CD14-positive monocyte (primary cell): ENCODE results near the gene MRTFB. TPM values are rescaled to one million over a fixed set of nuclear protein-coding genes. Genes with fewer than 3 reads are reported as not detected.

ENCODE experiments used
- DNase-seq, 3 donors: peaks; one replicate each; pipeline ENCODE4 v3.0.0-alpha.2; 2011 to 2022
- H2AFZ ChIP-seq: 2 replicates; pipeline ENCODE4 v1.6.0; 2012; ENCODE audit warnings: mild to moderate bottlenecking, low read depth, low read length, inconsistent platforms; ENCODE audit not compliant: insufficient read depth, poor library complexity, severe bottlenecking
- H3K27ac ChIP-seq, 2 donors: 1 replicate in 1 of 2; 2 replicates in 1 of 2; pipeline ENCODE4 v1.5.1; 2012 to 2013; ENCODE audit warnings: low read length in 2 of 2, control low read depth in 1 of 2, inconsistent platforms in 1 of 2, low read depth in 1 of 2, mild to moderate bottlenecking in 1 of 2
- H3K27me3 ChIP-seq, 2 donors: one replicate each; pipeline versions ENCODE4 v1.6.0 to v1.6.1; 2011 to 2013; ENCODE audit warnings: low read length in 2 of 2; ENCODE audit not compliant: control insufficient read depth in 2 of 2, insufficient read depth in 2 of 2
- H3K36me3 ChIP-seq, 2 donors: replicated peaks in 1 of 2; 1 replicate in 1 of 2; 2 replicates in 1 of 2; pipeline versions ENCODE4 v1.5.1 to v1.6.1; 2012 to 2013; ENCODE audit warnings: low read length in 2 of 2, control low read depth in 1 of 2, inconsistent platforms in 1 of 2, mild to moderate bottlenecking in 1 of 2; ENCODE audit not compliant: insufficient read depth in 2 of 2, control insufficient read depth in 1 of 2
- H3K4me1 ChIP-seq, 2 donors: 1 replicate in 1 of 2; 2 replicates in 1 of 2; pipeline versions ENCODE4 v1.5.1 to v1.6.1; 2012 to 2013; ENCODE audit warnings: low read length in 2 of 2, control low read depth in 1 of 2, inconsistent platforms in 1 of 2, mild to moderate bottlenecking in 1 of 2, moderate library complexity in 1 of 2; ENCODE audit not compliant: insufficient read depth in 2 of 2, control insufficient read depth in 1 of 2
- H3K4me2 ChIP-seq: replicated peaks from 2 replicates; pipeline ENCODE3; 2012; ENCODE audit warnings: low read length, moderate library complexity, mild to moderate bottlenecking; ENCODE audit not compliant: poor library complexity, severe bottlenecking; ENCODE audit errors: extremely low read depth
- H3K4me3 ChIP-seq, 3 experiments: fragments of 200-600 bp in 1 of 3; sonication (generic) in 1 of 3; replicated peaks in 1 of 3; 1 replicate in 2 of 3; 2 replicates in 1 of 3; pipeline ENCODE4 v1.5.1; 2011 to 2013; ENCODE audit warnings: low read length in 3 of 3, mild to moderate bottlenecking in 3 of 3, control low read depth in 2 of 3, low read depth in 2 of 3, inconsistent platforms in 1 of 3, moderate library complexity in 1 of 3
- H3K79me2 ChIP-seq: 2 replicates; pipeline ENCODE4 v1.6.0; 2012; ENCODE audit warnings: mild to moderate bottlenecking, control low read depth, inconsistent platforms, low read length, moderate library complexity; ENCODE audit not compliant: insufficient read depth
- H3K9ac ChIP-seq: 2 replicates; pipeline ENCODE4 v1.6.0; 2017; ENCODE audit warnings: low read length, mild to moderate bottlenecking; ENCODE audit not compliant: insufficient read depth, poor library complexity, severe bottlenecking
- H3K9me3 ChIP-seq, 2 donors: replicated peaks in 1 of 2; 1 replicate in 1 of 2; 2 replicates in 1 of 2; pipeline versions ENCODE4 v1.5.1 to v1.6.1; 2012 to 2013; ENCODE audit warnings: low read length in 2 of 2, control low read depth in 1 of 2; ENCODE audit not compliant: control insufficient read depth in 1 of 2, insufficient read depth in 1 of 2
- H4K20me1 ChIP-seq: 2 replicates; pipeline ENCODE4 v1.6.0; 2012; ENCODE audit warnings: mild to moderate bottlenecking, low read length, control low read depth, moderate library complexity; ENCODE audit not compliant: insufficient read depth
- H3K27ac Mint-ChIP-seq, 7 donors: one replicate each; pipeline ENCODE4 v1.8.0; 2020; ENCODE audit warnings: mild to moderate bottlenecking in 7 of 7, mixed read lengths in 7 of 7, moderate library complexity in 6 of 7, inconsistent platforms in 2 of 7
- H3K27me3 Mint-ChIP-seq, 3 donors: one replicate each; pipeline ENCODE4 v1.8.0; 2021 to 2022; ENCODE audit warnings: low read depth in 3 of 3, mild to moderate bottlenecking in 3 of 3, mixed read lengths in 3 of 3, moderate library complexity in 3 of 3, inconsistent platforms in 1 of 3
- H3K36me3 Mint-ChIP-seq, 2 donors: one replicate each; pipeline ENCODE4 v1.8.0; 2020; ENCODE audit warnings: mixed read lengths in 2 of 2, inconsistent platforms in 1 of 2, mild to moderate bottlenecking in 1 of 2
- H3K4me1 Mint-ChIP-seq: one replicate; pipeline ENCODE4 v1.8.0; 2020; ENCODE audit warnings: mild to moderate bottlenecking, mixed read lengths
- H3K4me3 Mint-ChIP-seq, 2 donors: one replicate each; pipeline ENCODE4 v1.8.0; 2020; ENCODE audit warnings: mild to moderate bottlenecking in 2 of 2, mixed read lengths in 2 of 2, moderate library complexity in 1 of 2
- H3K9me3 Mint-ChIP-seq, 7 donors: one replicate each; pipeline ENCODE4 v1.8.0; 2020 to 2022; ENCODE audit warnings: mixed read lengths in 7 of 7, mild to moderate bottlenecking in 6 of 7, moderate library complexity in 6 of 7, inconsistent platforms in 2 of 7
- CTCF ChIP-seq: fragments of 200-600 bp; IDR thresholded peaks from one replicate; pipeline ENCODE4 v1.8.0; 2022; ENCODE audit warnings: antibody characterized with exemption, mild to moderate bottlenecking
- WGBS: methylation state at CpG from one replicate; pipeline ENCODE4 v1.1.5; 2013; ENCODE audit warnings: missing lambda C conversion rate; ENCODE audit not compliant: insufficient coverage; 5-methylcytosine and 5-hydroxymethylcytosine counted together
- intact Hi-C, 2 donors: fragments of 100-400 bp; cut with micrococcal nuclease; formaldehyde crosslinking; loops; one replicate each; pipeline versions ENCODE4 v1.15.0 to v1.15.1; 2023
- polyA plus RNA-seq, 3 donors: library from polyadenylated mRNA; depleted of rRNA in 1 of 3; unstranded in 2 of 3; stranded (reverse) in 1 of 3; fragments of 300-500 nt in 2 of 3; fragments of >200 nt in 1 of 3; fragmentation: Illumina TruSeq in 2 of 3; gene quantifications; 1 replicate in 2 of 3; 2 replicates in 1 of 3; pipeline ENCODE4 v1.2.3, GENCODE V29; 2012 to 2021

MRTFB gene
- polyA plus RNA-seq, 3 donors, result 0.69 to 1.4 (median 0.87) TPM

DNA sequence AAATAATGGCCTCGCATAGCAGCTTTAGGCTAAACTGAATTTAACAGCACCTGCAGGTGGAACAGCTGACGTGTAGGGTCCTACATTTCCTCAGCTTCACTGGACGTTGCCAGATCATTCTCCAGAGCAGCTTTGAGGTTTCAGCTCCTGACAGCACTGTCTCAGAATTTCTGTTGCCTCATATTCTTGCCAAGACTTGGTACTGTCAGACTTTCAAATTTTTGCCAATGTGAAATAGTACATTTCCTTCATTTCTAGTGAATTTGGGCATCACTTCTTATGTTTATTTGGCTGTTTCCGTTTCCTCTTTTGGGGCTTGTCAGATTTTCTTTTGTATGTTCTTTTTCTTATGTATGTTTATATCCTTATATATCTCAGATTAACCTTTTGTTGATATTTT, 48.7 kb downstream of the MRTFB start:
- H3K9me3 Mint-ChIP-seq, result peaks cover 0 to 4% (median 0%) of the 10 kb centered on the region in 7 donors
- Histone ChIP-seq H3K9me3 (no peaks in the 10 kb centered on the region), H3K36me3 (no peaks in the 10 kb centered on the region), H3K79me2 (no peaks in the 10 kb centered on the region), H3K4me2 (no peak overlapping the region), H4K20me1 (no peaks in the 10 kb centered on the region), H2AFZ (no peak overlapping the region), H3K4me3 (no peak overlapping the region), H3K4me1 (no peaks in the 10 kb centered on the region), H3K27ac (no peak overlapping the region), H3K9ac (no peak overlapping the region), H3K27me3 (no peaks in the 10 kb centered on the region)
- H3K27me3 Mint-ChIP-seq, result no peaks in the 10 kb centered on the region
- TF ChIP-seq CTCF, result no peak
- intact Hi-C loops, result no loop called here
- H3K4me3 Mint-ChIP-seq, result no peak overlapping the region
- no peak overlapping the region for H3K27ac Mint-ChIP-seq
- H3K4me1 Mint-ChIP-seq, result peaks cover 10% of the 10 kb centered on the region
- 92% methylated on average over 3 of the region's 4 CpGs for WGBS
- no peak for DNase-seq
- H3K36me3 Mint-ChIP-seq, result peaks cover 0 to 2% of the 10 kb centered on the region in 2 donors

GRCh38 chr16:14120335-14120734, 49.2 kb downstream of the MRTFB start:
- Histone ChIP-seq H3K27ac (no peak overlapping the region), H3K4me3 (no peak overlapping the region), H3K9ac (no peak overlapping the region), H3K4me2 (no peak overlapping the region), H3K36me3 (no peaks in the 10 kb centered on the region), H3K79me2 (no peaks in the 10 kb centered on the region), H3K9me3 (no peaks in the 10 kb centered on the region), H3K27me3 (no peaks in the 10 kb centered on the region), H3K4me1 (no peaks in the 10 kb centered on the region), H2AFZ (no peak overlapping the region), H4K20me1 (no peaks in the 10 kb centered on the region)
- no peak for DNase-seq
- H3K4me1 Mint-ChIP-seq, result peaks cover 10% of the 10 kb centered on the region
- H3K27ac Mint-ChIP-seq, result peak overlapping the region in 1 of 7 donors; percentile 1
- intact Hi-C loops, result no loop called here
- no peak for TF ChIP-seq CTCF
- H3K27me3 Mint-ChIP-seq, result no peaks in the 10 kb centered on the region
- no CpG with 5 or more reads among the region's 4 CpGs for whole genome bisulfite sequencing
- no peak overlapping the region for H3K4me3 Mint-ChIP-seq
- peaks cover 0 to 2% of the 10 kb centered on the region in 2 donors for H3K36me3 Mint-ChIP-seq
- H3K9me3 Mint-ChIP-seq, result peaks cover 0 to 5% (median 0%) of the 10 kb centered on the region in 7 donors
